Cardiac muscle cell (in vitro differentiated cells and primary cell): ENCODE measurements around the gene ASB10. TPM values are rescaled to one million over a fixed set of nuclear protein-coding genes. Genes with fewer than 3 reads are reported as not detected.

Experiments used
- DNase-seq, 2 donors: peaks; one replicate each; pipeline versions ENCODE4 v3.0.0 to v3.0.0-alpha.2; 2010 to 2017; ENCODE audit warnings: low read depth in 1 of 2, low spot score in 1 of 2
- H3K27ac ChIP-seq: fragments of 200-600 bp; sonication (generic); 2 replicates; pipeline ENCODE4 v1.5.1; 2016
- H3K27me3 ChIP-seq: fragments of 200-600 bp; sonication (generic); 2 replicates; pipeline ENCODE4 v1.6.0; 2016; ENCODE audit warnings: control low read depth
- H3K36me3 ChIP-seq: fragments of 200-600 bp; sonication (generic); 2 replicates; pipeline ENCODE4 v1.5.1; 2016; ENCODE audit warnings: control low read depth
- H3K4me1 ChIP-seq: fragments of 200-600 bp; sonication (generic); 2 replicates; pipeline ENCODE4 v1.8.1; 2017; ENCODE audit warnings: low read depth, mild to moderate bottlenecking, mixed run types
- H3K4me3 ChIP-seq: fragments of 200-600 bp; sonication (generic); 2 replicates; pipeline ENCODE4 v1.5.1; 2016; ENCODE audit warnings: mild to moderate bottlenecking
- H3K9me3 ChIP-seq: fragments of 200-600 bp; sonication (generic); 2 replicates; pipeline ENCODE4 v1.5.1; 2017; ENCODE audit warnings: low read depth, mild to moderate bottlenecking, control low read depth
- CTCF ChIP-seq: IDR thresholded peaks from 2 replicates; pipeline ENCODE4 v1.5.1; 2012; ENCODE audit warnings: low read depth, mild to moderate bottlenecking, low read length
- polyA plus RNA-seq: library from polyadenylated mRNA; unstranded; fragments of >200 nt; fragmentation: Nextera tagmentation; extraction: Ambion mirVana; gene quantifications from 2 replicates; pipeline ENCODE4 v1.2.1, GENCODE V29; 2016
- total RNA-seq: library from RNA; depleted of rRNA; stranded (reverse); fragments of >200 nt; gene quantifications from 2 replicates; pipeline ENCODE4 v1.2.3, GENCODE V29; 2016

The ASB10 gene
- total and polyA plus RNA-seq, 2 experiments from 2014 or later, result 1.0 TPM; not detected in 1

- no peak for DNase-seq
- Histone ChIP-seq H3K36me3 (peaks cover 26% of the 10 kb centered on the region), H3K9me3 (no peaks in the 10 kb centered on the region), H3K27me3 (no peaks in the 10 kb centered on the region), H3K4me3 (peak overlapping the region; percentile 92), H3K4me1 (peaks cover 14% of the 10 kb centered on the region), H3K27ac (peak overlapping the region; percentile 12)
- TF ChIP-seq CTCF, result no peak
Measured at GRCh38 chr7:151226560-151226874, 39.5 kb upstream of the ASB10 start.

- H3K27me3 ChIP-seq, result no peaks in the 10 kb centered on the region
- peaks cover 28% of the 10 kb centered on the region for H3K36me3 ChIP-seq
- no peak overlapping the region for H3K27ac ChIP-seq
- no peak for DNase-seq
- peak overlapping the region; percentile 92 for H3K4me3 ChIP-seq
- TF ChIP-seq CTCF, result no peak
- peaks cover 14% of the 10 kb centered on the region for H3K4me1 ChIP-seq
- no peaks in the 10 kb centered on the region for H3K9me3 ChIP-seq
Measured at GRCh38 chr7:151225948-151226510, 39.0 kb upstream of the ASB10 start.

- H3K36me3 ChIP-seq, result peaks cover 41% of the 10 kb centered on the region
Measured at GRCh38 chr7:151223728-151224127, 36.7 kb upstream of the ASB10 start.

GRCh38 chr7:151218170-151218569 is 31.1 kb upstream of the ASB10 start:
- H3K4me3 ChIP-seq, result no peak overlapping the region
- H3K27me3 ChIP-seq, result no peaks in the 10 kb centered on the region
- H3K9me3 ChIP-seq, result no peaks in the 10 kb centered on the region
- H3K36me3 ChIP-seq, result peaks cover 69% of the 10 kb centered on the region
- TF ChIP-seq CTCF, result no peak
- H3K4me1 ChIP-seq, result no peaks in the 10 kb centered on the region
- DNase-seq, result no peak
- no peak overlapping the region for H3K27ac ChIP-seq

More at GRCh38 chr7:151223728-151224127, 36.7 kb upstream of the ASB10 start:
- peaks cover 14% of the 10 kb centered on the region for H3K4me1 ChIP-seq
- no peak overlapping the region for H3K4me3 ChIP-seq
- H3K27ac ChIP-seq, result no peak overlapping the region
- TF ChIP-seq CTCF, result no peak
- no peaks in the 10 kb centered on the region for H3K9me3 ChIP-seq
- H3K27me3 ChIP-seq, result no peaks in the 10 kb centered on the region
- DNase-seq, result no peak

- TF ChIP-seq CTCF, result no peak
- peaks cover 52% of the 10 kb centered on the region for H3K36me3 ChIP-seq
- no peak for DNase-seq
Measured at GRCh38 chr7:151215396-151215795, 28.3 kb upstream of the ASB10 start.

More at GRCh38 chr7:151215396-151215795, 28.3 kb upstream of the ASB10 start:
- Histone ChIP-seq H3K4me3 (no peak overlapping the region), H3K9me3 (no peaks in the 10 kb centered on the region), H3K27me3 (no peaks in the 10 kb centered on the region), H3K27ac (no peak overlapping the region), H3K4me1 (no peaks in the 10 kb centered on the region)
